ENCODE measurements around the gene GPR17. TPM values are rescaled to one million over a fixed set of nuclear protein-coding genes. Genes with fewer than 3 reads are reported as not detected.

The GPR17 gene, protein sequence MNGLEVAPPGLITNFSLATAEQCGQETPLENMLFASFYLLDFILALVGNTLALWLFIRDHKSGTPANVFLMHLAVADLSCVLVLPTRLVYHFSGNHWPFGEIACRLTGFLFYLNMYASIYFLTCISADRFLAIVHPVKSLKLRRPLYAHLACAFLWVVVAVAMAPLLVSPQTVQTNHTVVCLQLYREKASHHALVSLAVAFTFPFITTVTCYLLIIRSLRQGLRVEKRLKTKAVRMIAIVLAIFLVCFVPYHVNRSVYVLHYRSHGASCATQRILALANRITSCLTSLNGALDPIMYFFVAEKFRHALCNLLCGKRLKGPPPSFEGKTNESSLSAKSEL
- total RNA-seq, result not detected

DNA sequence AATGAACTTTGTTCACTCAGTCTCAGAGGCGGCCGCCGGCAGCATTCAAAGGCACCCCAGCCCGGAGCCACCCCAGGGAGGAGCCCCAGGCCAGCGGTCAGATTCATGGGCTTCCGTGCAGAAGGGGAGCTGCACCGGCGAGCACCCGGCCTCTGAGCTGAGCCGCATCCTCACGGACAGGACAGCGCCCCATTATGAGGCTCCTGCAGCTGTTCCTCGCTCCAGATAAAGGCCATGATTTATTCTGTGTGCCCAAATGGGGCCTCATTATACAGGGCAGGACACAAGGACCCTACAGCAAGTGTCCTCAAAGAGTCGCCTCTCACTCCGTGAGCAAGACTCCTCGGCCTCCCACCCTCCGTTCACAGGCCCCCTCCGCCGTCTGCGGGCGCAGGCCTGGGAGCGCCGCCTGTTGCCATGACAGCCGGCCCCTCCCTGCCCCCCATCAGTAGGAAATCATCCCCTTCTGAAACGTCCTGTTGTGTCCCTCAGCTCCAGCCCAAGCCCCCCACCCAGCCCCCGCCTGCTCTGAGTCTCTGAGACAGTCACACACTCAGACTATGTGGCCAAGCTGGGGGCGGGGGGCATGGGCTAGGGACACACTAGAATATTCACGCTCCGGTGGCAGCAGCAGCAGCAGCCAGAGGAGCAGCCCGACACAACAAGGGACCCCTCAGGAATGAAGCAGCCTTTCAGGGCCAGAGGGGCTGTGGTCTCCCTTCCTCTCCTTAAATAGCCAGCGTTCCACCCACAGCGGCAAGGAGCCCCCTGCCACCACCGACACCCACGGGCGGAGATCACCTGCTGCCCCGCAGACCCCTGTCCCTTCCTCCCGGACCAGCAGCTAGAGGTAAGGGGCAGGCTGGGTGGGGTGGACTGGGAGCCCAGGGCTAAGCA is at the start of gene GPR17:
Gene GPR17 (plus strand): TSS at position 759 of the 897 bp plus-strand sequence. CDS start 4,583 bp downstream, outside the sequence.
- no peak within 1 kb of the TSS for H3K4me3 Mint-ChIP-seq
- no peak for ATAC-seq
- CTCF ChIA-PET, result interaction anchor here (2.6 kb wide), 1 partner anchor 54 kb away, joined by 15 read pairs; no protein-coding TSS in a partner anchor
- no peak within 1 kb of the TSS for H3K27ac Mint-ChIP-seq
- peaks cover 25% of the 10 kb centered on the region for H3K4me1 Mint-ChIP-seq (ENCODE audit: low read depth)
- H3K27me3 Mint-ChIP-seq (ENCODE audit: low read depth), result no peaks in the 10 kb centered on the region
- no peaks in the 10 kb centered on the region for H3K36me3 Mint-ChIP-seq (ENCODE audit: low read depth)
- DNase-seq, result no peak
- no peaks in the 10 kb centered on the region for H3K9me3 Mint-ChIP-seq (ENCODE audit: insufficient read depth)
- POLR2A ChIA-PET, result no interaction called here

DNA sequence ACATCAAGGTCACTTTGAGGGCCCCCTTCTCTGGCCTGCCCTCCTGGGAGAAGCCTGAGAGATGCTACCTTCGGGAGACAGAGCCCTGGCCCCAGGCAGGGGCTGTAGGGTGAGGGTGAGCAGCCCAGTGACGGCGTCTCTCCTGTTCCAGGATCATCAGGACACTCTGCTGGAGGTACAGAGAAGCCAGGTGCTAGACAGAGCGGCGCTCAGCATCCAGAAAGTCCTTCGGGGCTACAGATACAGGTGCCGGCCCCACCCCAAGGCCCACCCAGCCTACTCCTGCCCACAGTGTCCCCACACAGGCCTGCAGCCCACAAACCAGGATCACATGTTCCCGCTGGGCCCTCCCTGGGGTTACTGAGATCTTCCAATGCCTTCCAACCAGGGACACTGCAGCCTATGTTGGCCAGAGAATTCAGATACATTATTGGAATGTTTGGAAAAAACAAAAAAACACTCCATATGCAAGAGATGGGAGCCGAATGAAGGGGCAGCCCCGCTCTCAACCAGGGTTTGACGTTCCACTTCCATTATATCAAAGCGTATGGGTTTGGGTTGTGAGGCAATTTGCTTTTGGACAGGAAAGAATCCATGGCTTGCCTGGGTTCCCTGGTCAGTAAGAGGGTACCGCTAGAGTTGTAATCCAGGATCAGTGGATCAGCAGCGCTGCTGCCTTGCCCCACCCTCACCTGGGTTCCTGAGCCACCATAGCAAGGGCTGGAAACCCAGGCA is 49.5 kb upstream of the GPR17 start:
- Mint-ChIP-seq H3K9me3 (ENCODE audit: insufficient read depth) (no peaks in the 10 kb centered on the region), H3K36me3 (ENCODE audit: low read depth) (no peaks in the 10 kb centered on the region), H3K27me3 (ENCODE audit: low read depth) (peaks cover 7% of the 10 kb centered on the region), H3K4me3 (no peak overlapping the region), H3K27ac (no peak overlapping the region), H3K4me1 (ENCODE audit: low read depth) (no peaks in the 10 kb centered on the region)
- DNase-seq (no peak), ATAC-seq (no peak)
- POLR2A ChIA-PET, result no interaction called here
- CTCF ChIA-PET, result interaction anchor here (1.4 to 1.8 kb wide), 2 partner anchors 9 to 53 kb away, joined by 4 to 5 read pairs; no protein-coding TSS in a partner anchor

DNA sequence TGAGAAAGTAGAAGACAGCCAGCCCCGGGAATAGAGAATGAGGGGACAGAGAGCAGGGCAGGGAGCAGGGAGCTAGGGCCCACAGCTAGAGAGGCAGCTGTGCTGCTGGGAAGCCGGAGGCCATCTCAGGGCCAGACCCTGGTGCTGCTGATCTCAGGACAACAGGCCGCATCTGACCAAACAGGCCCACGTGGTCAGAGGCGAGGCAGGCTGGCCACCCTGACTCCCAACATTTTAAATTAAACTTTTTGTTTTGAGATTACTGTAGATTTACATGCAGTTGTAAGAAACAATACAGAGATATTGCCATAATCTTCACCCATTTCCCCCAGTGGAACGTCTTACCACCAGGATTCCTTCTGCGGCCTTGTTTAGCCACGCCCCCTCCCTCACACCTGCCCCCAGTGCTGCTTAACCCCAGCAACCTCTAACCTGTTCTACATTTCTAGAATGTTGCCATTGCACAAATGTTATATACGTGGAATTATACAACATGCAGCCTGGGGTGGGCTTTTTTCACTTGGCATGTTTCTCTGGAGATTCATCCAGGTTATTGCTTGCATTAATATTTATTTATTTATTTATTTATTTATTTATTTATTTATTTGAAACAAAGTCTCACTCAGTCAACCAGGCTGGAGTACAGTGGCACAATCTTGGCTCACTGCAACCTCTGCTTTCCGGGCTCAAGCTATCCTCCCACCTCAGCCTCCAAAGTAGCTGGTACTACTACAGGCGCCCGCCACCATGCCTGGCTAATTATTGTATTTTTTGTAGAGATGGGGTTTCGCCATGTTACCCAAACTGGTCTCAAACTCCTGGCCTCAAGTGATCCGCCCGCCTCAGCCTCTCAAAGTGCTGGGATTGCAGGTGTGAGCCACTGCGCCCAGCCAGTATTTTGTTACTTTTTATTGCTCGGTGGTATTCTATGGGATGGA is 48.6 kb upstream of the GPR17 start:
- ChIA-PET CTCF (interaction anchor here (1.8 kb wide), 1 partner anchor 8 kb away, joined by 4 read pairs; no protein-coding TSS in a partner anchor), POLR2A (no interaction called here)
- H3K27ac Mint-ChIP-seq, result no peak overlapping the region

DNA sequence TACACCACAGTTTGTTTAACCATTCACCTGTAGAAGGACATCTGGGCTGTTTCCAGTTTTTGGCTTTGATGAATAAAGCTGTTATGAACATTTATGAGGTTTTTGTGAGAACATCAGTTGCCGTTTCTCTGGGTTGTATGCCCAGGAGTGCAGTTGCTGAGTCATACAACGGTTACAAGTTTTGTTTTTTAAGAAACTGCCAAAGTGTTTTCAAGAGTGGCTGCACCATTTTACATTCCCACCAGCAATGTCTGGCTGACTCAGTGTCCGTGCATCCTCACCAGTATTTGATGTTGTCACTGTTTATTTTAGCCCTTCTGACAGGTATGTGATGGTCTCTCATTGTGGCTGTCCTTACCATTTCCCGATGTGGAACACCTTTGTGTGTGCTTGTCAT is 48.0 kb upstream of the GPR17 start:
- H3K36me3 Mint-ChIP-seq (ENCODE audit: low read depth), result peaks cover 2% of the 10 kb centered on the region
- H3K4me3 Mint-ChIP-seq, result no peak overlapping the region
- no peak for ATAC-seq
- ChIA-PET POLR2A (no interaction called here), CTCF (no interaction called here)
- H3K4me1 Mint-ChIP-seq (ENCODE audit: low read depth), result no peaks in the 10 kb centered on the region
- no peak overlapping the region for H3K27ac Mint-ChIP-seq
- no peak for DNase-seq
- H3K27me3 Mint-ChIP-seq (ENCODE audit: low read depth), result peaks cover 7% of the 10 kb centered on the region
- no peaks in the 10 kb centered on the region for H3K9me3 Mint-ChIP-seq (ENCODE audit: insufficient read depth)

More for the DNA sequence above, 48.6 kb upstream of the GPR17 start:
- Mint-ChIP-seq H3K4me1 (ENCODE audit: low read depth) (no peaks in the 10 kb centered on the region), H3K9me3 (ENCODE audit: insufficient read depth) (no peaks in the 10 kb centered on the region), H3K4me3 (no peak overlapping the region), H3K36me3 (ENCODE audit: low read depth) (no peaks in the 10 kb centered on the region), H3K27me3 (ENCODE audit: low read depth) (peaks cover 7% of the 10 kb centered on the region)
- ATAC-seq, result no peak
- DNase-seq, result no peak

DNA sequence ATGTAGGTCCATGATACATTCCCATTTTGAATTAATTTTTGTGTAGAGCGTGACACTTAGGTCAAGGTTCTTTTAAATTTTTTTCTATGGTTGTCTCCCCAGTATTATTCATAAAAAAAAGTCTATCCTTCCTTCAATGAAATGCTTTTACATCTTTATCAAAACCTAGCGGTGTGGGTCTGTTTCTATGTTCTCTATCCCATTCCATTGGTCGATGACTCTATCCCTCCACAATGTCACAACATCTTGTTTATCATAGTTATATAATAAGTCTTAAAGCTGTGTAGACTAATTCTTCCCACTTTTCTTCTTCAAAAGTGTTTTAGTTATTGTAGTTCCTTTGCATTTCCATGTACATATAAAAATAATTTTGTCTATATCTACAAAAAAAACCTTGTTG is 47.2 kb upstream of the GPR17 start:
- Mint-ChIP-seq H3K4me3 (no peak overlapping the region), H3K27ac (no peak overlapping the region), H3K36me3 (ENCODE audit: low read depth) (peaks cover 3% of the 10 kb centered on the region), H3K4me1 (ENCODE audit: low read depth) (no peaks in the 10 kb centered on the region), H3K27me3 (ENCODE audit: low read depth) (peaks cover 7% of the 10 kb centered on the region), H3K9me3 (ENCODE audit: insufficient read depth) (no peaks in the 10 kb centered on the region)
- no peak for DNase-seq
- ChIA-PET POLR2A (no interaction called here), CTCF (interaction anchor here (1.2 to 1.7 kb wide), 3 partner anchors 8 to 52 kb away, joined by 3 to 8 read pairs (median 6); no protein-coding TSS in a partner anchor)
- no peak for ATAC-seq

DNA sequence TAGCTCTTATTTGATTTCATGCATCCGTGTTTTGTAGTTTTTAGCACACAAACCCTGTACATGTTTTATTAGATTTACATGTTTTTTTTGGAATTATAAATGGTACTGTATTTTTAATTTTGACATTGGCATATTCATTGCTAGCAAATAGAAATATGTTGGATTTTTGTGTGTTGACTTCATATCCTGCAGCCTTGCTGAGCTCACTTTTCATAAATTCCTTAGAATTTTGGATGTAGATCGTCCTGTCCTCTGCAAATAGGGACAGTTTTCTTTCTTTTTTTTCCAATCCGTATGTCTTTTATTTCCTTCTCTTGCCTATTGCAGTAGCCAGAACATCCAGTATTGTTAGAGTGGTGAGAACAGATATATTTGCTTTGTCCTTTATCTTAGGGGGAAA is 46.7 kb upstream of the GPR17 start:
- H3K4me3 Mint-ChIP-seq, result no peak overlapping the region
- DNase-seq (no peak), ATAC-seq (no peak)
- no peak overlapping the region for H3K27ac Mint-ChIP-seq
- H3K4me1 Mint-ChIP-seq (ENCODE audit: low read depth), result peaks cover 2% of the 10 kb centered on the region
- POLR2A ChIA-PET, result no interaction called here
- H3K27me3 Mint-ChIP-seq (ENCODE audit: low read depth), result peaks cover 7% of the 10 kb centered on the region
- H3K36me3 Mint-ChIP-seq (ENCODE audit: low read depth), result peaks cover 3% of the 10 kb centered on the region
- H3K9me3 Mint-ChIP-seq (ENCODE audit: insufficient read depth), result no peaks in the 10 kb centered on the region
- CTCF ChIA-PET, result interaction anchor here (1.2 to 1.7 kb wide), 3 partner anchors 9 to 51 kb away, joined by 3 to 8 read pairs (median 6); no protein-coding TSS in a partner anchor

DNA sequence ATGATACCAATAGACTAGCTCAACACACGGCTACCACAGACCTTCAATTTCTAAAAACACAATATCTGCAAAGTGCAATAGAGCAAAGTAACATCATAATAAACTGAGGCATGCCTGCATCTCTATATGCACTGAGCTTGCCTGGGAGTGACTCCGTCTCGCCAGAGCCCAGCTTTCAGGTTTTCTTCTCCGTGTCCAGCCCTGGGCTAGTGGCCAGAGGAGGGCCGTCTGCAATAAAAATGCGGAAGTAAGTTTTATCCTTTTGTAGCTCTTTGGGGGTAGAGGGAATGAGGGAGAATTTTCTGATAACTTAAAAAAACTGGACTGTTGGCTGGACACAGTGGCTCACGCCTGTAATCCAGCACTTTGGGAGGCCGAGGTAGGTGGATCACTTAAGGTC is 41.0 kb upstream of the GPR17 start:
- Mint-ChIP-seq H3K36me3 (ENCODE audit: low read depth) (peaks cover 3% of the 10 kb centered on the region), H3K9me3 (ENCODE audit: insufficient read depth) (no peaks in the 10 kb centered on the region), H3K27ac (no peak overlapping the region), H3K27me3 (ENCODE audit: low read depth) (no peaks in the 10 kb centered on the region), H3K4me1 (ENCODE audit: low read depth) (peaks cover 18% of the 10 kb centered on the region), H3K4me3 (no peak overlapping the region)
- DNase-seq (no peak), ATAC-seq (no peak)
- ChIA-PET CTCF (interaction anchor here (2.0 to 6.0 kb wide), 2 partner anchors 9 to 13 kb away, joined by 4 to 48 read pairs; no protein-coding TSS in a partner anchor), POLR2A (no interaction called here)

DNA sequence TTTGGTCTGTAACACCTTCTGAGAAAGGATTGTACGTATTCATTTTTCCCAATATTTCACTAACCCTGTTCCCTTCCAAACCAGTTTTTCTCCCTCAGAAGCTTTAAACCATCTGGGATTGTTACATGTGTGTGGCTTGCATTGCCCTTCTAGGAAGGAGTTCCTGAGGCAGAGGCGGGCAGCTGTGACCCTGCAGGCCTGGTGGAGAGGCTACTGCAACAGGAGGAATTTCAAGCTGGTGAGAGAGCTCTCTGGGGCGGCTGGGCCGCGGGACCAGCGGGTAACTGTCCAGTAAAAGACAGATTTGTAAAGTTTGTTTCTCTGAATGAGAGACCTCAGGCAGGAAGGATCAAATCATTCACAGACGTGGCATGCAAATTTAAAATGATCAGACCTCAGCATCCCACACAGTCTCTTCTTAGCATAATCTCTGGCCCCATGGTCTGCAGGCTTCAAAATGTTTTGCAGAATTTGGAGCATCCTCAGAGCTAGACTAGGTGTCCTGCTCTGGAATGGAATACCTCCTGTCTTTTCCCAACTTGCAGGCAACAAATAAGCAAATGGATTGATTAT is 40.2 kb upstream of the GPR17 start:
- ChIA-PET CTCF (interaction anchor here (1.2 to 6.0 kb wide), 3 partner anchors 10 to 34 kb away, joined by 3 to 48 read pairs (median 4); no protein-coding TSS in a partner anchor), POLR2A (no interaction called here)
- DNase-seq (no peak), ATAC-seq (no peak)
- Mint-ChIP-seq H3K4me1 (ENCODE audit: low read depth) (peaks cover 18% of the 10 kb centered on the region), H3K27me3 (ENCODE audit: low read depth) (no peaks in the 10 kb centered on the region), H3K36me3 (ENCODE audit: low read depth) (peaks cover 3% of the 10 kb centered on the region), H3K4me3 (no peak overlapping the region), H3K9me3 (ENCODE audit: insufficient read depth) (no peaks in the 10 kb centered on the region), H3K27ac (no peak overlapping the region)

DNA sequence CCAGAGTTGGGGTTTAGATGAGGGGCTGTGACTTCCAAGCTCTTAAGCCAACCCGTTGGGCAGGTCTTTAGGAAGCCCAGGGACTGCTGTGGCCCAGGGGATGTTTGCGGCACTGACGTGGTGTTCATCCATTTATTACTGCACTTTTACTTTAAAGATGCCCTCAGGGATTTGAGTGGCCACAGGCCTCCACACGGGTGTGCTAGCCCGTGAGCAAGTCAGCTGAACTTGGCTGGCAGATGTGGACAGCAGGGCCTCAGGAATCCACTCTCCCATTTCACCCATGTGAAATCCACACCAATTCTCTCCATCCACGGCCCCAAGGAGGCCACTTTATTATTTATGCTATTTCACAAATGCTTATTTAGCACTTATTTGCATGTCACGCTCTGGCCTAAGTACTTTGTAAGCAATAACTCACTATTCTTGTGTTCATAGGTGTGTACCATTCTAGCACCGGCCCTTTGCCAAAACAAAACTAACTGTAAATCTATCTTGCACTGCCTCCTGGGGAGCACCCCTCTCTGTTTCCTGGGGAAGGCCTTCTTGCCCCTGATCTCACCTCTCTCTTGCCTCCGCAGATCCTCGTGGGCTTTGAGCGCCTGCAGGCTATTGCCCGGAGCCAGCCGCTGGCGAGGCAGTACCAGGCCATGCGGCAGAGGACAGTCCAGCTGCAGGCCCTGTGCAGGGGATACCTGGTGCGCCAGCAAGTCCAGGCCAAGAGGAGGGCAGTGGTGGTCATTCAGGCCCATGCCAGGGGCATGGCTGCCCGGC is 39.1 kb upstream of the GPR17 start:
- peaks cover 3% of the 10 kb centered on the region for H3K36me3 Mint-ChIP-seq (ENCODE audit: low read depth)
- no peak overlapping the region for H3K27ac Mint-ChIP-seq
- no peak for DNase-seq
- no peaks in the 10 kb centered on the region for H3K27me3 Mint-ChIP-seq (ENCODE audit: low read depth)
- H3K4me1 Mint-ChIP-seq (ENCODE audit: low read depth), result peaks cover 18% of the 10 kb centered on the region
- ATAC-seq, result no peak
- CTCF ChIA-PET, result interaction anchor here (1.2 to 1.8 kb wide), 2 partner anchors 15 to 33 kb away, joined by 3 to 9 read pairs; no protein-coding TSS in a partner anchor
- H3K4me3 Mint-ChIP-seq, result no peak overlapping the region
- H3K9me3 Mint-ChIP-seq (ENCODE audit: insufficient read depth), result no peaks in the 10 kb centered on the region
- POLR2A ChIA-PET, result no interaction called here

DNA sequence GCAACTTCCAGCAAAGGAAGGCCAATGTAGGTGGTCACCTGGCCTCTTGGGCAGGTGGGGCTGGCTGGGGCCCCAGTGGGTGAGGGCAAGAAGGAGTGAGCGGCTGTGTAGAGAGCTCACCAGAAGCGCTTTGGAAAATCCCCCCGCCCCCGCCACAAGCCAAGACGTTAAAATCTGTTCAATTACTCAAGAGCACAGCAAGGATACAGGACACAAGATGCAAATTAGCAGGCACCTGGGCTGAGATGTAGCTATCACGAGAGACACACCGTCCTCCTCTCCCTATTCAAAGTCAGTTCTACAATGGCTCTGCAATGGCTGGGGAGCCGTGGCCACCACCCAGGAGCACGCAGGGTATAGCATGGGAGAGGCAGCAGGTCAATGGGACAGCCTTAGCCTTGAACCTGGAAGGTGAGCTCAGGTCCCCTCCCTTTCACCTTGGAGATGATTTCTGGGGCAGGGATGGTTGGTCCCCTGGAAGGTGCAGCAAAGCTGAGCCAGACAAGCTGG is 38.5 kb upstream of the GPR17 start:
- Mint-ChIP-seq H3K36me3 (ENCODE audit: low read depth) (peaks cover 3% of the 10 kb centered on the region), H3K27ac (no peak overlapping the region), H3K4me3 (no peak overlapping the region), H3K27me3 (ENCODE audit: low read depth) (no peaks in the 10 kb centered on the region), H3K9me3 (ENCODE audit: insufficient read depth) (no peaks in the 10 kb centered on the region), H3K4me1 (ENCODE audit: low read depth) (peaks cover 18% of the 10 kb centered on the region)
- ATAC-seq (no peak), DNase-seq (no peak)
- CTCF ChIA-PET, result interaction anchor here (1.8 kb wide), 1 partner anchor 16 kb away, joined by 9 read pairs; no protein-coding TSS in a partner anchor
- POLR2A ChIA-PET, result no interaction called here
